Stimulated activated naive CD4-positive, alpha-beta T cell (primary cell): ENCODE data around the gene GABRD.

Source experiments
- DNase-seq, 6 experiments: peaks; one replicate each; lab custom pipeline; 2025; lab: John Stamatoyannopoulos, UW

GABRD gene

GRCh38 chr1:2039251-2039650 lies 20.1 kb downstream of the GABRD start:
- DNase-seq: no peak

- DNase-seq: no peak
Observed at GRCh38 chr1:2041305-2041704, 22.2 kb downstream of the GABRD start.

GRCh38 chr1:2041887-2042286 lies 22.7 kb downstream of the GABRD start:
- no peak for DNase-seq

GRCh38 chr1:2042830-2043773 lies 24.0 kb downstream of the GABRD start:
- no peak for DNase-seq

GRCh38 chr1:2043886-2044285 lies 24.7 kb downstream of the GABRD start:
- DNase-seq: no peak

GRCh38 chr1:2044510-2045319 lies 25.6 kb downstream of the GABRD start:
- DNase-seq: peak; percentile 51 to 87 (median 77)

- no peak for DNase-seq
Observed at GRCh38 chr1:2045468-2046173, 26.5 kb downstream of the GABRD start.

- peak in 2 of 6 experiments; percentile 17 to 32 for DNase-seq
Observed at GRCh38 chr1:2046174-2046917, 27.2 kb downstream of the GABRD start.

GRCh38 chr1:2046953-2047748 lies 28.0 kb downstream of the GABRD start:
- DNase-seq: no peak

- no peak for DNase-seq
Observed at GRCh38 chr1:2047749-2048729, 28.9 kb downstream of the GABRD start.

GRCh38 chr1:2049225-2049717 lies 30.1 kb downstream of the GABRD start:
- DNase-seq: peak in 1 of 6 experiments; percentile 31

GRCh38 chr1:2049718-2050431 lies 30.7 kb downstream of the GABRD start, which contains the start of gene PRKCZ:
Gene PRKCZ, plus strand, starts transcription at chr1:2050411. Its CDS starts 220 bp downstream, at chr1:2050631.
- peak; percentile 85 to 94 (median 90) for DNase-seq

GRCh38 chr1:2050461-2050792 lies 31.3 kb downstream of the GABRD start:
- peak in 2 of 6 experiments; percentile 36 to 56 for DNase-seq

- no peak for DNase-seq
Observed at GRCh38 chr1:2050793-2051682, 31.9 kb downstream of the GABRD start.

GRCh38 chr1:2052054-2052679 lies 33.0 kb downstream of the GABRD start:
- no peak for DNase-seq

GRCh38 chr1:2052756-2053155 lies 33.6 kb downstream of the GABRD start:
- DNase-seq: no peak

- DNase-seq: no peak
Observed at GRCh38 chr1:2053217-2053616, 34.1 kb downstream of the GABRD start.
